Activated CD8-positive, alpha-beta memory T cell treated with anti-CD3 and anti-CD28 coated beads, Interleukin-2, amount 50 U/mL, for 1 hour (primary cell): ENCODE measurements around the gene FXYD4.

Experiments used
- DNase-seq: peaks from one replicate; pipeline ENCODE4 v3.0.0-alpha.2; 2020; ENCODE audit errors: extremely low read depth

The FXYD4 gene

GRCh38 chr10:43344051-43344450 lies 27.4 kb upstream of the FXYD4 start:
- no peak for DNase-seq

DNA sequence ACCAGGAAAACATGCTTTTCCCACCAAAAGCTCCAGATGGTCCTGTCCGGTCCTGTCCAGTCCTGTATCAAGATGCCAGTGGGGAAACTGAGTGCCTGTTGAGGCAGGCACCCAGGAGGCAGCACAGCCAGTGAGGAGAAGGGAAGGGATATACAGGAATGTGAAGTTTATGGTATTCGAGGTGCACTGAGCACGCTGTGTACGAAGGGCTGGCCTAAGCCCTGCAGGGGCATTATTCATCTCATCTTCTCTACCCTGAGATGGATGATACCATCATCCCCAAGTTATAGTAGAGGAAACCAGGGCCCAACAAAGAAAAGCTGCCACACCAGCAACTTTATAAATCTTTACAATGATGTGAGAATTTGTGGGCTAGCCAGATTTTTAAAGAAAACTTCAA lies 23.4 kb upstream of the FXYD4 start:
- DNase-seq = no peak

- peak; percentile 60 for DNase-seq
These were observed 22.7 kb upstream of the FXYD4 start for GRCh38 chr10:43348511-43349312.

DNA sequence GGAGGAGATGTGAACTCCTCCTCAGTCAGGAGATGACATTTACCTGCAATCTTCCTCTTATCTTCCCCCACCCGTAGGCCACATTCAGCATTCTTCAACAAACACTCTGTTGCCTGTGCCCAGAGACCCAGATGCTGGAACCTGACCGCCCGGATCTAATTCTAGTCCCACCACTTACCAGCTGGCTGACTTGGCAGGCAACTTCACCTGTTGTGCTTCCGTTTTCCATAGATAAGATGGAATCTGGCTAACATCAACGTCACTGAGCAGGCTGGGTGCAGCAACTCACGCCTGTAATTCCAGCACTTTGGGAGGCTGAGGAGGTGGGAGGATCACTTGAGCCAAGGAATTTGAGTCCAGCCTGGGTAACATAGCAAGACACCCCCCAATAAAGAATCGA lies 21.3 kb upstream of the FXYD4 start:
- no peak for DNase-seq

- DNase-seq = no peak
These were observed 20.8 kb upstream of the FXYD4 start for GRCh38 chr10:43350686-43351085.

DNA sequence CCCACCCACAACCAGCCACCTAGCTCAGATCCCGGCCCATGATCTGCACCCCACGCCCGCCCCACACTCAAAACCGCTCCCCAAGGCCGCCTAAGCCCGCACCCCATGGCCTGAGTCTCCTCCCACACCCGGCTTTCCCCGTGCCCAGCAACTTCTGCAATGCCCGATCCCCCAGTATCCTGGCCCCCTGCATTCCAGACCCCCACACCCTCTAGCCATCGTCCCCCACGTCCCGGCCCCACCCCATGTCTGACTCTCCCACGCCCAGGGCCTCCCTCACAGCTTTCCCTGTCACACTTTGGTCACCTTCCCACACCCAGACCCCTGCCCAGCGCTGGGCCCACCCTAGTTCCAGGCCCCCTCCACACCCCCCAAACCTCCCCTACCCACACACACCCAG lies 20.1 kb upstream of the FXYD4 start:
- no peak for DNase-seq

DNA sequence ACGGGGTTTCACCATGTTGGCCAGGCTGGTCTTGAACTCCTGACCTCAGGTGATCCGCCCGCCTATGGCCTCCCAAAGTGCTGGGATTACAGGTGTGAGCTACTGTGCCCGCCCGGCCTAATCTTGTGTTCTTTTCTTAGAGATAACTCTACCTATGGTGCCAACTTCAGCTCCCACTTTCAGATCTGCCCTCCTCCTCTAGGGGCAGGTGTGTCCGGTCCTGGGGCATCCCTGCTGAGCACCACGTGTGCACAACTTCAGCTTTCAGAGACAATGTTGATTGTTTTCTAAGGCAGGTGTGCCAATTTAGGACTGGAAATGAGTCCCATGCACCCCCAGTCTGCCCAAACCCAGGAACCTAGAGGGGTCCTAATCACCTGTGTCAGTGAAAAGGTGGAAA lies 18.5 kb upstream of the FXYD4 start:
- no peak for DNase-seq

DNA sequence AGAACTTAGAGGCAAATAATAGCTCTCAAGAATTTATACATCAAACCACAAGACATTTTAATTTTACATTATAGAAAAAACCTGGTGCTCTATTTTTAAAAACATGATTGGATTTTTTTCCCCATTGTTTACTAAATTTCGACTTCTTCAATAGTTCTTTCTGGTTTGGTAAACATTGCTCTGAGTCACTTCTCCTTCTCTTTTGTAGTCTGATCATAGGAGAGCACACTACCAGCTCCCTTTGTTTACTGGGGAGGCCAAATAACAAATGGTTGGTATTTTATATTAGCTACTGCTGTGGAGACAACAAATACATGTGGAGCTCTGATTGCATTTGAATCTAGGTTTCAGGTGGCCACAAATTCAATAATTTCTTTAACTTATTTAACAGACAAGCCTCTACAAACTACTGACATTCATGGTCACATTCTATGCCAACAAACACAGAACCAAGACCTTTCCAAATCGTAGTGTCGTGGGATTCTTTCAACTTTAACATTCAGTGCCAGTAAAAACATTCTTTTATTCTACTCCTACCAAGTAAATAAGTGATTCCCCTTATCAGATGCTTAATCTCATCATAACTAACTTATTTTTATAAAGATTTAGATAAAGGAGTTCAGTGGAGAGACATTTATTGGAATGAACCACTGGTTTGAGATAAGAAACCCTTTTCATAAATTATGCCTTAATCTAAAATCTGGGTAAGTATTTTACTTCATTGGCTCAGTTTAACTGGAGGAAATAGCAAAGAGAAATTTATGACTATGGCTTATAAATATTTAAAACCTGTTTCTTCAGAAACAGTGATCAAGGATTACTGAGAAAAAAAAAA lies 17.7 kb upstream of the FXYD4 start:
- DNase-seq = no peak

DNA sequence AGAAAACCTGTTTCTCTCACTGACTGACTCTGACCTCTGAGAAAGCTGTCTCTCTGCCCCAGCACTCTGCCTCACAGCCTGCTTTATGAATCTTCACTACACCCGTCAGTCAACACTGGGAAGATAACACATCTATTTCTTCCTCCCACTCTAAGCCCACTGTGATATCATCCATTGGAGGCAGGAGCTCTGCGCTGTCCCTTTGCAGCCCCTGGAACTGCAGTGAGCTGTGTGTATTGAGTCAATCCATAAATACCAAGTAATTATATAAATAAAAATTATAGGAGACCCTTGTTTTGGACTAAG lies 17.2 kb upstream of the FXYD4 start:
- no peak for DNase-seq

DNA sequence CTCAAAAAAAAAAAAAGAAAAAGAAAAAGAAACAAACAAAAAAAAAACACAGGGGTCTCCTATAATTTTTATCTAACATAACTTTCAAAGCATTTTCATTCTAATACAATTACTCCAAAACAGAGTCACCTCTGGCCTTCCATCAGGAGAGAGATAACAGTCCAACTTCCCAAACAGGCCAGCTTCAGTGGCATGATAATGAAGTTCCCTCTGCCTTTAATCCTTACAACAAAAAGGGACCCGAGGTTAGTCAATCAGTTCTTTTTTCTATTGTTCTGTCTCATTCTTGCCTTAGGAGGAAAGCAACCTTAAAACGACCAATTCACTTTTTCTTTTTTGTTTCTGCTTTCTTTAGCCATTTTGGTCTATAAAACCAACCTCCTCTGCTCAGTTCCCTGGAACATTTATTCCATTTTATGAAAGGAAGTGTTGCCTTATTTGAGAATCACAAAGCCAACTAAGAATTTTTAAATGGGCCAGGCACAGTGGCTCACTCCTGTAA lies 16.5 kb upstream of the FXYD4 start:
- DNase-seq = no peak

- no peak for DNase-seq
These were observed 15.6 kb upstream of the FXYD4 start for GRCh38 chr10:43355749-43356371.

DNA sequence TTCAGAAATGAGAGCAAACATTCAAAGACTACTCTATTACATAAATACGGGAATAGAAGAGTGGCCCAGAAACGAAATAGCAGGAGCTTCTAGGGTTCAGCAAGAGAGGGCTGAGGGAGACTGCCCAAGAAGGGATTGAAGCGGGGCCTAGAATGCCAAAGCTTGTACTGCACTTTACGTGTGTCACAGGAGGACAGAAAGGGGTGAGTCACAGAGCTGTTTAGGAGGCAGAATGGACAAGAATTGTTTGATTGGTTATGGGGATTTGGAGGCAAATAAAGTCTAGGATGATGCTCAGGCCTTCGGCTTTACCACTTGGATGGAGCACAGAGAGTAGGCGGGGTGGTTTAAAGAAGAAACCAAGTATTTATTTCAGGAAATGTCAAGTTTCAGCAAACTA lies 11.3 kb upstream of the FXYD4 start:
- no peak for DNase-seq

- DNase-seq = no peak
These were observed 9.8 kb upstream of the FXYD4 start for GRCh38 chr10:43361547-43362190.

DNA sequence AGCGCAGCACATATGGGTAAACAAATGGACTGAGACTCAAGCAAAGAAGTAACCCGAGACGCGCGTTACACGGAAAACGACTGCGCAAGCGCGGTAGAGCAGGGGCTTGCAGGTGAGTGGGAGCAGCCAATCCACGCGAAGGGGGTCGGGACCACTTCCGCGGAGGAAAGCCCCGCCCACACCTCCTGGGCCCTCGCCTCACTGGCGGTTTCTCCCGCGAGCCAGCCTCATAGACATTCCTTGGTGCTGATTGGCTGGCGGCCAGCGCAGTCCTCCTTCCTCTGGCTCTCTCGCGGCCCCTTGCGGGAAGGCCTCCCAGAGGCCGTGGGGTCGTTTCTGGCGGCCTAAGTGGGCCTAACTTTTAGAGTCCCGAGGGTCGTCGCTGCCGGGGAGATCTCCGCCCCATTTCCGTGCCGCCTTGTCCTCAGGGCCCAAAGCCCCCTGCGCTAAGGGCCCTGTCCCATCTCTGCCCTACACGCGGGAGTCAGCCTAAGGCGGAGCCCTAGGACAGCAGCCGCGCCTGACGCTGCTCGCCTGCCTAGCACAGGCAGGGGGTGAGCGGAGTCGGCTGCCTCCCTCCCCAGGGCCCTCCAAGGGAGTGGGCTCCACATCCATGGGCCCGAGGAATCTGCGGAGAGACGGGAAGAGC lies 9.1 kb upstream of the FXYD4 start:
- DNase-seq = peak; percentile 96

GRCh38 chr10:43365001-43365400 lies 6.4 kb upstream of the FXYD4 start:
- DNase-seq = no peak

DNA sequence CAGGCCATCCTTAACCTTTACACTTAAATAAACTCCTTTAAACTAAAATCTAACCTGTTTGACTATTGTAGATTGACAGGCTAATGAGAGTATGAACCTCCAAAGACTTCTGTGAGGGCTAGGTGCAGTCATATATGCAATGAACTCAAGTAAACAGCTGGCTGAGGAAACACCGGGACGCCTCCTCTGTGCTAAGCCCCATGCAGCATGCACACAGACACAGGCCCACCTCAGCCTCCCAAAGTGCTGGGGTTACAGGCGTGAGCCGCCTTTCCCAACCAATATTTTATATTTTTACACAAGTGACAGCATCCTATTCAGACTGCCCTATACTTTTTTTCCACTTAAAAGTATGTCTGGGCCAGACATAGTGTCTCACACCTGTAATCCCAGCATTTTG lies 1.5 kb upstream of the FXYD4 start:
- DNase-seq = no peak

- DNase-seq = no peak
These were observed 693 bp upstream of the FXYD4 start for GRCh38 chr10:43370671-43371215.

- DNase-seq = no peak
These were observed 1.4 kb downstream of the FXYD4 start for GRCh38 chr10:43372765-43373361.

GRCh38 chr10:43373461-43373860 lies 2.0 kb downstream of the FXYD4 start:
- no peak for DNase-seq

GRCh38 chr10:43374194-43374593 lies 2.8 kb downstream of the FXYD4 start:
- DNase-seq = no peak

DNA sequence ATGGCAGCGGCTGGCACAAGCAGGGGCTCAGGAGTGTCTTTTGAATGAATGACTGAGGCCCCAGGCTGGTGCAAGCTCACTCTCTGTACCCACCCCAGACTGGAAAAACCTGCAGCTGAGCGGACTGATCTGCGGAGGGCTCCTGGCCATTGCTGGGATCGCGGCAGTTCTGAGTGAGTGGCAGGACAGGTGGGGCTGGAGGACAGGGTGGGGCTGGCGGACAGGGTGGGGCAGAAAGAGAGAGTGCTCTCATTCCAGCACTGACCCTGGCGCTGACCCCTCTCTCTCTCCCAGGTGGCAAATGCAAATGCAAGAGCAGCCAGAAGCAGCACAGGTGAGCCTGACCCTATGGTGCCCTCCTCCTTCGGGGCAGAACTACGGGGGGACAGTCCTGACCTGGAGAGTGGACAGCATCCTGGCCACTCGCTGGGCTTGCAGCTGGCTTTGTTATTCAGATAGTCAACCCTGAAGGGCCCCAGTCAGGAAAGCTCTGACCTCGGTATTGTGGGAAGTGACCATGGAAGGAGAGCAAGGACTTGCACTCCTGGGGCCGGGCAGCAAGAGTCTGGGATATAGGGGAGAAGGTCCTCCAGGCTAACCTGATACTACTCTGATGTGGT lies 4.1 kb downstream of the FXYD4 start:
- DNase-seq = no peak
